Measurements from ENCODE around the gene SLC6A3.

Gene SLC6A3

GRCh38 chr5:1344975-1345838 lies 100.0 kb downstream of the SLC6A3 start, which contains the start of gene CLPTM1L:
TSS of gene CLPTM1L (minus strand) at chr5:1345099. CDS start at chr5:1344841, 258 bp downstream.
- peak; percentile 82 to 87 for DNase-seq

DNA sequence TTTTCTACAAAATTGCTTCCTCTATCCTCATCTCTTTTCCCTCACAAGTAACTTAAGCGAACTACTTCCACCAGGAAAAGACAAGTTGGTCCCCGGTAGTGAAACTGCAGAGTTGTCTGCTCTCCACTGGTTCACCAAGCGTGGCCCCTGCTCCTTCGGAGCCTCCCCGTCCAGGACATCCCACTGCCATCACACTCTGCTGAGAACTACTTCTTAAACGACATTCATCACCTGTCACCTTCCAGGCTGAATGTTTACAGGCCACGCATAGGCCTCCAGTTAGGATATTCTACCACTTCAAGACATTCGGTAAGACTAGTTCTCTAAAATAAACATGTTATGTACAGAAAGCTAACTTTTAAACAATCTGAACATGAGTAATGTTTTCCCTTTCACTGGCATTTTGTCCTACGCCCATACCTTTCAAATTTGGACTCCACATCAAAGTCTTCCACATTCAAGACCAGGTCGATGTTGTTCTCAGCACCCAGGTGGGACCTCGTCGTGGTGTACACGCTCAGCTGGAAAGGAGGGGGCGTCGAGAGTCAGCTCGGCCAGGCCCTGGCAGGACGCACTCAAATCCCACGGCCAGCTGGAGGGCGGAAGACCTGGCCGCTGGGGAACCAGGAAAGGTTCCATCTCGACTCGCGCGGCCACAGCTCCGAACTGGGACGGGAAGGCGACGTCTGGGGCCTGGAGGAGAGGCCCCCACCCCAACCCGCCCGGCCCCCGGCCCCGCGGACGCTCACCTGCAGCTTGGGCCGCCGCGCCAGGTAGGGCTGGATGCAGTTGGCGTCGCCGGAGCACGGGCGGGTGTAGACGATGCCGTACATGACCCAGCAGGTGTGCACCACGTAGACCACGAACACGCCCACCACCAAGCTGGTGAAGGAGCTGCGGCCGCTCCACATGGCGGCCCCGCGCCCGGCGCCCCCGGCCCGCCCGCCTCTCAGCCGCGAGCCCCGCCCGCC lies 101.0 kb downstream of the SLC6A3 start:
- peak; percentile 10 to 12 for DNase-seq

DNA sequence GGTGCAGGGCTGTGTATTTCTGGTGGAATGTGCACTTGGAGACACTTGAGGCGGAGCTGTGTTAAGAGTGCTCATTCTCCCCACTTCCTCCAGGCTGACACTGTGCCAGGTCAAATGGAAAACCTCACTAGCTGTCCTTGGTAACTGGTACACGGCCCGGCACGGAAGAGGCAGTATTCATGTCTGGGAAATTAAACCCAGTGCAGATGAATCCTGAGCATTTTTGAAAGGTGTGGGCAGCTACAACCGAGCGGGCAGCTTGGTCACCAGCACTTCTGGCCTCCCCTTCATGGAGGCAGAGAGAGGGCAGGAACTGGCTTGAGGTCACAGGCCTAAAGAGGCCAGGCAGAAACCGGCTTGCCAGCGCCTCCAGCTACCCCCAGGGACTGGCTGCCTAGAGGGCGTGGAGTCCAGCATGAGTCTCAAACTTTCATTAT lies 101.9 kb downstream of the SLC6A3 start:
- no peak for DNase-seq
